NCI-H510A treated with DMSO at 0.1 percent for 48 hours (cell line): Measurements from ENCODE around the gene ATP6V0E1.

ENCODE experiments used
- DNase-seq: peaks from one replicate; lab custom pipeline; 2025; lab: John Stamatoyannopoulos, UW

Gene ATP6V0E1

GRCh38 chr5:172956936-172957335 is 26.6 kb upstream of the ATP6V0E1 start:
- DNase-seq: no peak

GRCh38 chr5:172957458-172957857 is 26.1 kb upstream of the ATP6V0E1 start:
- no peak for DNase-seq

- peak; percentile 11 for DNase-seq
Measured at GRCh38 chr5:172958331-172959046, 25.1 kb upstream of the ATP6V0E1 start.

- DNase-seq: no peak
Measured at GRCh38 chr5:172959824-172960799, 23.5 kb upstream of the ATP6V0E1 start.

GRCh38 chr5:172969921-172970320 is 13.7 kb upstream of the ATP6V0E1 start:
- no peak for DNase-seq

GRCh38 chr5:172971482-172971881 is 12.1 kb upstream of the ATP6V0E1 start:
- no peak for DNase-seq

GRCh38 chr5:172972552-172972951 is 11.0 kb upstream of the ATP6V0E1 start:
- DNase-seq: no peak

GRCh38 chr5:172973127-172973916 is 10.2 kb upstream of the ATP6V0E1 start:
- no peak for DNase-seq

- DNase-seq: no peak
Measured at GRCh38 chr5:172973931-172974330, 9.6 kb upstream of the ATP6V0E1 start.

GRCh38 chr5:172975289-172975688 is 8.3 kb upstream of the ATP6V0E1 start:
- no peak for DNase-seq

GRCh38 chr5:172979778-172980177 is 3.8 kb upstream of the ATP6V0E1 start:
- no peak for DNase-seq

GRCh38 chr5:172981931-172982330 is 1.6 kb upstream of the ATP6V0E1 start:
- DNase-seq: no peak

GRCh38 chr5:172984244-172984953 is 828 bp downstream of the ATP6V0E1 start:
- peak; percentile 48 for DNase-seq

- DNase-seq: no peak
Measured at GRCh38 chr5:172985596-172985995, 2.0 kb downstream of the ATP6V0E1 start.

GRCh38 chr5:172988276-172988675 is 4.7 kb downstream of the ATP6V0E1 start:
- no peak for DNase-seq

- no peak for DNase-seq
Measured at GRCh38 chr5:172990776-172991175, 7.2 kb downstream of the ATP6V0E1 start.

- DNase-seq: no peak
Measured at GRCh38 chr5:172994405-172994804, 10.8 kb downstream of the ATP6V0E1 start.

GRCh38 chr5:172999372-172999973 is 15.9 kb downstream of the ATP6V0E1 start:
- DNase-seq: no peak

- DNase-seq: no peak
Measured at GRCh38 chr5:172999974-173000373, 16.4 kb downstream of the ATP6V0E1 start.

- no peak for DNase-seq
Measured at GRCh38 chr5:173001229-173001841, 17.8 kb downstream of the ATP6V0E1 start.

GRCh38 chr5:173003360-173003759 is 19.8 kb downstream of the ATP6V0E1 start:
- DNase-seq: no peak
